Measurements from ENCODE around the gene ALDH4A1. TPM values are rescaled to one million over a fixed set of nuclear protein-coding genes. Genes with fewer than 3 reads are reported as not detected.

ALDH4A1 gene
- total RNA-seq, 1 donor from 2014 or later: 11.7 TPM

DNA sequence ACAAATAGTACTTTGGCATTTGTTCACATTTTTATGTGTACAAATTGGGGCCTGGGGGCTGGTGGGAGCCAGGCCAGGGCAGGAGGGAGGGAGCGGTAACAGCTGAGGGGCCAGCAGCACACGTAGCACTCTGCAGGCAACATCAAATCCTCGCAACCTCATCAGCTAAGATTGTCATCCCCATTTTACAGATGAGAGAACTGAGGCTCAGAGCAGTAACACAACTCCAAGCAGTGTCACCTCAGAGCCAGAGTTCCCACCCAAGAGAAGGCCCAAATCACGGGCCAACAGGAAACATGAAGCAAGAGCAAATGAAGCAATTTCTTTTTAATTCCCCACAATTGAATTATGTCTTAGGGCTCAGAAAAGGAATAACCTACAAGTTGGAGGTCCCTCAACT is 40.0 kb upstream of the ALDH4A1 start:
- Histone ChIP-seq H3K9me3 (no peaks in the 10 kb centered on the region), H3K4me3 (no peak overlapping the region), H3K27me3 (ENCODE audit: low read depth) (no peaks in the 10 kb centered on the region), H3K36me3 (no peaks in the 10 kb centered on the region), H3K4me1 (peaks cover 71% of the 10 kb centered on the region), H3K27ac (no peak overlapping the region)
- TF ChIP-seq, protein P1, sequence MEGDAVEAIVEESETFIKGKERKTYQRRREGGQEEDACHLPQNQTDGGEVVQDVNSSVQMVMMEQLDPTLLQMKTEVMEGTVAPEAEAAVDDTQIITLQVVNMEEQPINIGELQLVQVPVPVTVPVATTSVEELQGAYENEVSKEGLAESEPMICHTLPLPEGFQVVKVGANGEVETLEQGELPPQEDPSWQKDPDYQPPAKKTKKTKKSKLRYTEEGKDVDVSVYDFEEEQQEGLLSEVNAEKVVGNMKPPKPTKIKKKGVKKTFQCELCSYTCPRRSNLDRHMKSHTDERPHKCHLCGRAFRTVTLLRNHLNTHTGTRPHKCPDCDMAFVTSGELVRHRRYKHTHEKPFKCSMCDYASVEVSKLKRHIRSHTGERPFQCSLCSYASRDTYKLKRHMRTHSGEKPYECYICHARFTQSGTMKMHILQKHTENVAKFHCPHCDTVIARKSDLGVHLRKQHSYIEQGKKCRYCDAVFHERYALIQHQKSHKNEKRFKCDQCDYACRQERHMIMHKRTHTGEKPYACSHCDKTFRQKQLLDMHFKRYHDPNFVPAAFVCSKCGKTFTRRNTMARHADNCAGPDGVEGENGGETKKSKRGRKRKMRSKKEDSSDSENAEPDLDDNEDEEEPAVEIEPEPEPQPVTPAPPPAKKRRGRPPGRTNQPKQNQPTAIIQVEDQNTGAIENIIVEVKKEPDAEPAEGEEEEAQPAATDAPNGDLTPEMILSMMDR (IDR thresholded peaks at IDR 0.05): no peak
- ATAC-seq: no peak
- DNase-seq: no peak
- intact Hi-C loops (cut with DNase I): no loop called here

DNA sequence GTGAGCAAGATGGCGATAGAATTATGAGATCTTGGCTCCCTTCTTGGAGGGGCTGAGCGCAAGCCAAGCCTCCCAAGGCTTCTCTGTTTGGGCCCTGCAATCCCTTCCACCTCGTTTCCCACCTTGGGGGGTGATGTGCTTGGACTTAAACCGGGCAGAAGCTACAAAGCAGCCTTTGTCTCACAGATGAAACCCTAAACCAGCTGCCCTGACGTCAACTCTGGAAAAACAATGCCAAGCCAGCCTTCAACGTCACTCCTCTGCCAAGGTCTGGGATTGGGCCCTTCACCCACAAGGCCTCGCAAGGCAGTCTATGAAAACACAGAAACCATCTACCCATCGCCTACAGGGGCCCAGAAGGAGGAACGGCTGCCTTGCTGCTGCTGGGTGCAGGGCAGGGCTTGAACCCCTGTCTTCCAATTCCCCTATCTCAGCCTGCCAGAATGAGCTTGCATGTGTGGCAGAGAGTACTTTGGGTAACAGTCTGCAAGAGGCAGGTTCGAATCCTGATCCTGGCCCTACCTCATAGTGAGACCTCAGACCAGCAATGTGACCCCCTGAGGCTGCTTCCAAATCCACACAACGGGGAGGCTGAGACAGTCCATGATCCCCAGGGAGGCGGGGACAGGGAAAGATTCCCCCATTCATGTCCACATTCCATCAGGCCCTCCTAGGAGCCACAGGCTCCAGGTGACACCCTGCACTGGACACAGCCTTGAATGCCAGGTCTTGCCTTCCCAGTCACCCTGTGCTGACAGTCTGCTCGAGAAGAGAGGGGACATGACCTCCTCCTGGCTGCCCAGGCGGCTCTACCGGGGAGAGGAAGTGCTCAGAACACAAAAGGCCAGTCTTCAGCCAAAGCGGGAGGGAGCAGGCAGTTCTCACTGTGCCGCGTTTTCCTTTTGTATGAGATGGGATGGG is 39.1 kb upstream of the ALDH4A1 start:
- peak in 1 of 2 donors; percentile 2 for ATAC-seq
- TF ChIP-seq, protein P1 (IDR thresholded peaks at IDR 0.05): no peak

DNA sequence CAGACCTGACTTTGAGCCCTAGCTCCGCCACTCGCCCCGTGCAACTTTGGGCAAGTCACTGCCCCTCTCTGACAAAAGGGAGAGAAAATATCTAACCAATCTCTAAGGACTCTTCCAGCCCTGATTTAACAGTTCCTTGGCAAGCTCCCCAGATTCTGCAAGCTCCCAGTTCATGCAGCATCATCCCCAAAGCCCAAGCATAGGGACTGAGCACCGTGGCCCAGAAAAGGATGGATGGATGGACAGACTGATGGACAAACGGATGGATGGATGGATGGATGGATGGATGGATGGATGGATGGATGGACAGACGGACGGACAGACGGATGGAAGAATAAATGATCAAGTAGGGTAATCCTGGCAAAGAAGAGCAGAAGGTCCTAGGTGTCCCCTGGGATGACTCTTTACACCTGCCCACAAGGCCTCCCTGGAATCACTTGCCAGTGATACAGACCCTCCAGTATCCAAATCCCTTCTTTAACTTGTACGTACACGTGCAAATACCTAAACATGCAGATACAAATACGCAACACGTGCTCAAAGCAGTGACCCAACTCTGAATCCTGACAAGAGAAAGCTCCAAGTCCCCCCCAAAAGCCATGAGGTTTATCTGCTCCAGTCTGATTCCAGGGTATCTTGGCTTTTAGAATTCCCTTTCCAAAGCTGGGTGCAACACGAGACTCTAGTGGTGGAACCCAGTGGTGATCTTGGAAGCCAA is 38.1 kb upstream of the ALDH4A1 start:
- intact Hi-C loops (cut with DNase I): no loop called here
- no peak overlapping the region for H3K27ac ChIP-seq
- no peaks in the 10 kb centered on the region for H3K36me3 ChIP-seq
- H3K27me3 ChIP-seq (ENCODE audit: low read depth): no peaks in the 10 kb centered on the region
- no peak overlapping the region for H3K4me3 ChIP-seq
- DNase-seq (no peak), ATAC-seq (no peak)
- H3K9me3 ChIP-seq: no peaks in the 10 kb centered on the region
- TF ChIP-seq, protein P1 (IDR thresholded peaks at IDR 0.05): no peak
- H3K4me1 ChIP-seq: peaks cover 66% of the 10 kb centered on the region

More for the DNA sequence above, 39.1 kb upstream of the ALDH4A1 start:
- Histone ChIP-seq H3K36me3 (no peaks in the 10 kb centered on the region), H3K4me3 (no peak overlapping the region), H3K27ac (peak overlapping the region; percentile 28), H3K9me3 (no peaks in the 10 kb centered on the region), H3K4me1 (peaks cover 71% of the 10 kb centered on the region), H3K27me3 (ENCODE audit: low read depth) (no peaks in the 10 kb centered on the region)
- intact Hi-C loops (cut with DNase I): no loop called here
- no peak for DNase-seq

DNA sequence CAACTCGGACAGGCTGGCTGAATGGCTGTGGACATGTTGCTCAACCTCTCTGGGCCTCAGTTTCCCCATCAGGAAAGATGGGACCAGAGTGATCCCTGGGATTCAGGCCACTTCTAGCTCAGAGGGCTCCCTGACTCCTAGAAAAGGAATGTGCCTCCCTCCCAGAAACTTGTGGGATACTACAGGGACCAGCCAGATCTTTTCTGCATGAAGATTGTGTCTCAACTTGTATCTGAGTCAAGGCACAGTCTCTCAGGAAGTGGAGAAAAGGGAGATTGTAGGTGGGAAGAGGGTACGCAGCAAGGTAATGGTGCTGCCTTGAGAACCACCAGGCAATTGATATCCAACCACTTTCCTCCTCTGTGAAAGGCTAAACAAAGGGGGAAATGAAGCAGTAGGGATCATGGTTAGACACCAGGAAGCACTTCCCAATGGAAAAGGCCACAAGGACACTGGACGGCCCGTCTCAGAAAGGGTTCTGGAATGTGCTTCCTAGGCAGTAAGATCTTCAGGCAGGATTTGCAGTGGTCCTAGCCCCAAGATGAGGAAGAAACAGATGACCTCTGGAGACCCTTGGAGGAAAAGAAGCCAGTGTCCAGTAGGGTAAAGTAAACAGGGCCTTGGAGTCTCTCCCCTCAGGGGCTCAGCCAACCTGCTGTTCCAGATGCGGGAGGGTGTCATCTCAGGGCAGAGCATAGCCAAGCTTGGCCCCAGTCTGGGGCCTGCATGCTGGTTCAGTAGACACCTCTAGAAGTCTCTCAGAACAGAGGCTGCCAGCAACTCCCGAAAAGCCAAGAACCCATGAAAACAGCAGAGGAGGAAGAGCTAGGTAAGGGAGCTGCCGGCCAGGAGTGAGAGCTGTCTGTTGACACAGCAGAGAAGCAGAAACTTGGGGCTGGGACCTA is 37.3 kb upstream of the ALDH4A1 start:
- H3K4me1 ChIP-seq: peaks cover 58% of the 10 kb centered on the region
- no peak overlapping the region for H3K27ac ChIP-seq

More for the DNA sequence above, 37.3 kb upstream of the ALDH4A1 start:
- Histone ChIP-seq H3K9me3 (no peaks in the 10 kb centered on the region), H3K27me3 (ENCODE audit: low read depth) (no peaks in the 10 kb centered on the region), H3K36me3 (no peaks in the 10 kb centered on the region), H3K4me3 (no peak overlapping the region)
- intact Hi-C loops (cut with DNase I): no loop called here
- ATAC-seq: no peak
- TF ChIP-seq, protein P1 (IDR thresholded peaks at IDR 0.05): no peak
- no peak for DNase-seq
